Suprapubic skin (tissue), 4 donors: ENCODE data around the gene HIBCH.
"Not testable (repeated sequence)": the region's sequence is repeated elsewhere in the genome, so short reads cannot be mapped to it uniquely, and the experiment has no call there.

ENCODE experiments used
- EP300 ChIP-seq: sonication (generic); formaldehyde crosslinking; IDR thresholded peaks from one replicate; pipeline ENCODE4 v1.6.1; 2017; ENCODE audit warnings: antibody characterized with exemption
- POLR2A ChIP-seq, 2 donors: fragments of 450-650 bp; IDR thresholded peaks; one replicate each; pipeline ENCODE4 v1.6.1; 2017; ENCODE audit warnings: antibody characterized with exemption in 2 of 2, mild to moderate bottlenecking in 2 of 2, moderate library complexity in 2 of 2
- POLR2AphosphoS5 ChIP-seq, 3 donors: sonication (generic); formaldehyde crosslinking; IDR thresholded peaks; one replicate each; pipeline ENCODE4 v1.6.1; 2017; ENCODE audit warnings: antibody characterized with exemption in 3 of 3
- TF ChIP-seq, protein P1 (sequence below), 2 donors: fragments of 200-600 bp in 1 of 2; fragments of 450-650 bp in 1 of 2; sonication (generic) in 1 of 2; IDR thresholded peaks; one replicate each; pipeline ENCODE4 v1.5.1; 2016 to 2019; ENCODE audit warnings: antibody characterized with exemption in 2 of 2, mild to moderate bottlenecking in 1 of 2, moderate library complexity in 1 of 2

- TF ChIP-seq, protein P1, sequence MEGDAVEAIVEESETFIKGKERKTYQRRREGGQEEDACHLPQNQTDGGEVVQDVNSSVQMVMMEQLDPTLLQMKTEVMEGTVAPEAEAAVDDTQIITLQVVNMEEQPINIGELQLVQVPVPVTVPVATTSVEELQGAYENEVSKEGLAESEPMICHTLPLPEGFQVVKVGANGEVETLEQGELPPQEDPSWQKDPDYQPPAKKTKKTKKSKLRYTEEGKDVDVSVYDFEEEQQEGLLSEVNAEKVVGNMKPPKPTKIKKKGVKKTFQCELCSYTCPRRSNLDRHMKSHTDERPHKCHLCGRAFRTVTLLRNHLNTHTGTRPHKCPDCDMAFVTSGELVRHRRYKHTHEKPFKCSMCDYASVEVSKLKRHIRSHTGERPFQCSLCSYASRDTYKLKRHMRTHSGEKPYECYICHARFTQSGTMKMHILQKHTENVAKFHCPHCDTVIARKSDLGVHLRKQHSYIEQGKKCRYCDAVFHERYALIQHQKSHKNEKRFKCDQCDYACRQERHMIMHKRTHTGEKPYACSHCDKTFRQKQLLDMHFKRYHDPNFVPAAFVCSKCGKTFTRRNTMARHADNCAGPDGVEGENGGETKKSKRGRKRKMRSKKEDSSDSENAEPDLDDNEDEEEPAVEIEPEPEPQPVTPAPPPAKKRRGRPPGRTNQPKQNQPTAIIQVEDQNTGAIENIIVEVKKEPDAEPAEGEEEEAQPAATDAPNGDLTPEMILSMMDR (IDR thresholded peaks at IDR 0.05) = not testable (repeated sequence)
- TF ChIP-seq POLR2AphosphoS5 (IDR thresholded peaks at IDR 0.05); POLR2A (IDR thresholded peaks at IDR 0.05); EP300: not testable (repeated sequence)
Measured at GRCh38 chr2:190279256-190280134, 40.1 kb downstream of the HIBCH start.
